WTC11 (cell line): ENCODE results near the gene FOXG1.

ENCODE experiments used
- CBFB ChIP-seq: sonication (generic); formaldehyde crosslinking; IDR thresholded peaks from 2 replicates; pipeline ENCODE4 v1.8.1; 2022; ENCODE audit warnings: mild to moderate bottlenecking, low read depth, missing genetic modification reagents
- NR1H2 ChIP-seq: sonication (generic); formaldehyde crosslinking; IDR thresholded peaks from 2 replicates; pipeline ENCODE4 v1.9.0; 2021; ENCODE audit warnings: mild to moderate bottlenecking, moderate library complexity, missing genetic modification reagents
- NR2C2 ChIP-seq: sonication (generic); formaldehyde crosslinking; IDR thresholded peaks from 2 replicates; pipeline ENCODE4 v1.8.0; 2022; ENCODE audit warnings: mild to moderate bottlenecking, missing genetic modification reagents
- RELA ChIP-seq: sonication (generic); formaldehyde crosslinking; IDR thresholded peaks from 2 replicates; pipeline ENCODE4 v1.8.1; 2022; ENCODE audit warnings: missing genetic modification reagents, mild to moderate bottlenecking, borderline replicate concordance
- ZNF138 ChIP-seq: sonication (generic); formaldehyde crosslinking; conservative IDR thresholded peaks from 2 replicates; pipeline ENCODE4 v1.8.1; 2022; ENCODE audit warnings: mild to moderate bottlenecking, moderate library complexity, missing genetic modification reagents
- TF ChIP-seq, protein P1 (sequence below): fragments of 200-600 bp; IDR thresholded peaks from 2 replicates; pipeline ENCODE4 v1.8.0; 2022; ENCODE audit warnings: antibody characterized with exemption
- TF ChIP-seq, protein P2 (sequence below): sonication (generic); formaldehyde crosslinking; IDR thresholded peaks from 2 replicates; pipeline ENCODE4 v1.8.1; 2023; ENCODE audit warnings: mild to moderate bottlenecking, missing genetic modification reagents, moderate library complexity
- TF ChIP-seq, protein P3 (sequence below): sonication (generic); formaldehyde crosslinking; IDR thresholded peaks from 2 replicates; pipeline ENCODE4 v1.8.1; 2022; ENCODE audit warnings: mild to moderate bottlenecking, moderate library complexity, missing genetic modification reagents
- TF ChIP-seq, protein P4 (sequence below): sonication (generic); formaldehyde crosslinking; IDR thresholded peaks from 2 replicates; pipeline ENCODE4 v1.8.0; 2022; ENCODE audit warnings: mild to moderate bottlenecking, missing genetic modification reagents

DNA sequence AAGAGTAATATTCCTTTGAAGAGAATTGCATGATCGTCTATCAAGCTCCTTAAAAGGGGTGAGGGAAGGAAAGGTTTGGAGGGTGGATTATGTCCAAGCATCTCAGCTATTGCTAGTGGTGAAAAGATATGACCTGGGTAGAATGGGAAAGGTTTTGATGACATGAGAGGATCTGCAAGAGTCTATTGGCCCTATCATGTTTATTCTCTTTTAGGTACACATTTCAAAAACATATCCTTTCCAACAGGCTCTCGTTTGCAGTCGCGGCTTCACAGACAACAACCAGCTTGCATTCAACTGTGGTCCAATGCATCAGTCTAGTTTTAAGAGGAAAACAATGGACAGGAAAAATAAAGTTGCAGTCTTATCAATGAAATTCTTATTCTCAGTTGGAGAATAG is 17.1 kb downstream of the FOXG1 start:
- TF ChIP-seq NR2C2 (CRISPR knock-in tag) (no peak), ZNF138 (CRISPR knock-in tag) (no peak), RELA (no peak), NR1H2 (CRISPR knock-in tag) (no peak), CBFB (CRISPR knock-in tag) (no peak)
- TF ChIP-seq, protein P1, sequence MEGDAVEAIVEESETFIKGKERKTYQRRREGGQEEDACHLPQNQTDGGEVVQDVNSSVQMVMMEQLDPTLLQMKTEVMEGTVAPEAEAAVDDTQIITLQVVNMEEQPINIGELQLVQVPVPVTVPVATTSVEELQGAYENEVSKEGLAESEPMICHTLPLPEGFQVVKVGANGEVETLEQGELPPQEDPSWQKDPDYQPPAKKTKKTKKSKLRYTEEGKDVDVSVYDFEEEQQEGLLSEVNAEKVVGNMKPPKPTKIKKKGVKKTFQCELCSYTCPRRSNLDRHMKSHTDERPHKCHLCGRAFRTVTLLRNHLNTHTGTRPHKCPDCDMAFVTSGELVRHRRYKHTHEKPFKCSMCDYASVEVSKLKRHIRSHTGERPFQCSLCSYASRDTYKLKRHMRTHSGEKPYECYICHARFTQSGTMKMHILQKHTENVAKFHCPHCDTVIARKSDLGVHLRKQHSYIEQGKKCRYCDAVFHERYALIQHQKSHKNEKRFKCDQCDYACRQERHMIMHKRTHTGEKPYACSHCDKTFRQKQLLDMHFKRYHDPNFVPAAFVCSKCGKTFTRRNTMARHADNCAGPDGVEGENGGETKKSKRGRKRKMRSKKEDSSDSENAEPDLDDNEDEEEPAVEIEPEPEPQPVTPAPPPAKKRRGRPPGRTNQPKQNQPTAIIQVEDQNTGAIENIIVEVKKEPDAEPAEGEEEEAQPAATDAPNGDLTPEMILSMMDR = no peak
- TF ChIP-seq, protein P2, sequence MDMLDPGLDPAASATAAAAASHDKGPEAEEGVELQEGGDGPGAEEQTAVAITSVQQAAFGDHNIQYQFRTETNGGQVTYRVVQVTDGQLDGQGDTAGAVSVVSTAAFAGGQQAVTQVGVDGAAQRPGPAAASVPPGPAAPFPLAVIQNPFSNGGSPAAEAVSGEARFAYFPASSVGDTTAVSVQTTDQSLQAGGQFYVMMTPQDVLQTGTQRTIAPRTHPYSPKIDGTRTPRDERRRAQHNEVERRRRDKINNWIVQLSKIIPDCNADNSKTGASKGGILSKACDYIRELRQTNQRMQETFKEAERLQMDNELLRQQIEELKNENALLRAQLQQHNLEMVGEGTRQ (CRISPR knock-in tag) = no peak
- TF ChIP-seq, protein P3, sequence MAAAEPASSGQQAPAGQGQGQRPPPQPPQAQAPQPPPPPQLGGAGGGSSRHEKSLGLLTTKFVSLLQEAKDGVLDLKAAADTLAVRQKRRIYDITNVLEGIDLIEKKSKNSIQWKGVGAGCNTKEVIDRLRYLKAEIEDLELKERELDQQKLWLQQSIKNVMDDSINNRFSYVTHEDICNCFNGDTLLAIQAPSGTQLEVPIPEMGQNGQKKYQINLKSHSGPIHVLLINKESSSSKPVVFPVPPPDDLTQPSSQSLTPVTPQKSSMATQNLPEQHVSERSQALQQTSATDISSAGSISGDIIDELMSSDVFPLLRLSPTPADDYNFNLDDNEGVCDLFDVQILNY (CRISPR knock-in tag) = no peak
- TF ChIP-seq, protein P4, sequence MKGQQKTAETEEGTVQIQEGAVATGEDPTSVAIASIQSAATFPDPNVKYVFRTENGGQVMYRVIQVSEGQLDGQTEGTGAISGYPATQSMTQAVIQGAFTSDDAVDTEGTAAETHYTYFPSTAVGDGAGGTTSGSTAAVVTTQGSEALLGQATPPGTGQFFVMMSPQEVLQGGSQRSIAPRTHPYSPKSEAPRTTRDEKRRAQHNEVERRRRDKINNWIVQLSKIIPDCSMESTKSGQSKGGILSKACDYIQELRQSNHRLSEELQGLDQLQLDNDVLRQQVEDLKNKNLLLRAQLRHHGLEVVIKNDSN = no peak
